B cell (primary cell): Measurements from ENCODE around the gene RIPOR1. TPM values are rescaled to one million over a fixed set of nuclear protein-coding genes. Genes with fewer than 3 reads are reported as not detected.

ENCODE experiments used
- ATAC-seq: fragments of 200-7000 bp; cut with Tn5 transposase; one replicate; pipeline ENCODE4 v1.10.0; 2021; ENCODE audit warnings: low read depth, mild to moderate bottlenecking, moderate number of reproducible peaks, moderate library complexity
- CTCF ChIA-PET: fragments of 350-600 bp; sonication (Branson Sonifier 250); formaldehyde crosslinking; loops from one replicate; lab custom pipeline; 2021; ENCODE audit warnings: antibody characterized with exemption, inconsistent platforms; lab: Charles Lee
- POLR2A ChIA-PET: fragments of 350-600 bp; sonication (Branson Sonifier 250); formaldehyde crosslinking; loops from one replicate; lab custom pipeline; 2021; ENCODE audit warnings: antibody characterized with exemption; lab: Charles Lee
- DNase-seq: peaks from one replicate; pipeline ENCODE4 v3.0.0; 2013
- H2AFZ ChIP-seq: 2 replicates; pipeline ENCODE4 v1.6.1; 2012; ENCODE audit warnings: mild to moderate bottlenecking, low read depth, low read length; ENCODE audit not compliant: insufficient read depth, poor library complexity, severe bottlenecking
- H3K27ac ChIP-seq, 2 donors: 1 replicate in 1 of 2; 2 replicates in 1 of 2; pipeline ENCODE4 v1.5.1; 2012 to 2013; ENCODE audit warnings: low read length in 2 of 2, mild to moderate bottlenecking in 2 of 2, moderate library complexity in 1 of 2
- H3K27me3 ChIP-seq, 4 experiments: fragments of 200-600 bp in 1 of 4; sonication (generic) in 1 of 4; replicated peaks in 1 of 4; 1 replicate in 2 of 4; 2 replicates in 2 of 4; pipeline versions ENCODE4 v1.6.1 to v1.7.0; 2013 to 2016; ENCODE audit warnings: low read length in 3 of 4, mild to moderate bottlenecking in 2 of 4, mixed read lengths in 1 of 4, moderate library complexity in 1 of 4; ENCODE audit not compliant: insufficient read depth in 4 of 4, control insufficient read depth in 3 of 4; ENCODE audit errors: control extremely low read depth in 1 of 4
- H3K36me3 ChIP-seq, 2 experiments: replicated peaks in 1 of 2; 1 replicate in 1 of 2; 2 replicates in 1 of 2; pipeline versions ENCODE4 v1.6.1 to v1.7.1; 2013; ENCODE audit warnings: low read length in 1 of 2; ENCODE audit not compliant: insufficient read depth in 2 of 2, control insufficient read depth in 1 of 2; ENCODE audit errors: control extremely low read depth in 1 of 2, extremely low read depth in 1 of 2
- H3K4me1 ChIP-seq, 2 donors: fragments of 200-600 bp in 1 of 2; sonication (generic) in 1 of 2; 1 replicate in 1 of 2; 2 replicates in 1 of 2; pipeline versions ENCODE4 v1.5.1 to v1.6.1; 2013 to 2017; ENCODE audit warnings: low read length in 2 of 2; ENCODE audit not compliant: control insufficient read depth in 2 of 2, insufficient read depth in 2 of 2
- H3K4me2 ChIP-seq: replicated peaks from 2 replicates; pipeline ENCODE3; 2012; ENCODE audit warnings: mild to moderate bottlenecking, low read depth, low read length; ENCODE audit not compliant: poor library complexity, severe bottlenecking
- H3K4me3 ChIP-seq, 5 experiments: fragments of 200-600 bp in 1 of 5; sonication (generic) in 1 of 5; 1 replicate in 3 of 5; 2 replicates in 2 of 5; pipeline versions ENCODE4 v1.5.1 to v1.7.0; 2011 to 2016; ENCODE audit warnings: low read length in 4 of 5, mild to moderate bottlenecking in 4 of 5, low read depth in 2 of 5, control low read depth in 1 of 5, moderate library complexity in 1 of 5; ENCODE audit not compliant: insufficient read depth in 1 of 5; ENCODE audit errors: control extremely low read depth in 1 of 5, extremely low read depth in 1 of 5
- H3K79me2 ChIP-seq: fragments of 200-600 bp; sonication (generic); one replicate; pipeline ENCODE4 v1.6.0; 2016; ENCODE audit warnings: low read length; ENCODE audit not compliant: control insufficient read depth, insufficient read depth
- H3K9ac ChIP-seq: fragments of 200-600 bp; sonication (generic); 2 replicates; pipeline ENCODE4 v1.6.1; 2017; ENCODE audit warnings: mild to moderate bottlenecking, low read length, moderate library complexity
- H3K9me3 ChIP-seq, 3 donors: one replicate each; pipeline versions ENCODE4 v1.6.1 to v1.7.1; 2013; ENCODE audit warnings: low read length in 2 of 3; ENCODE audit not compliant: control insufficient read depth in 2 of 3, insufficient read depth in 1 of 3; ENCODE audit errors: control extremely low read depth in 1 of 3
- H4K20me1 ChIP-seq: 2 replicates; pipeline ENCODE4 v1.6.0; 2012; ENCODE audit warnings: mild to moderate bottlenecking, low read length; ENCODE audit not compliant: insufficient read depth, control insufficient read depth, poor library complexity, severe bottlenecking
- H3K27ac Mint-ChIP-seq: one replicate; pipeline ENCODE4 v1.8.0; 2021; ENCODE audit warnings: mixed read lengths
- H3K27me3 Mint-ChIP-seq: one replicate; pipeline ENCODE4 v1.8.0; 2021; ENCODE audit warnings: mixed read lengths
- H3K4me1 Mint-ChIP-seq: one replicate; pipeline ENCODE4 v1.8.0; 2021; ENCODE audit warnings: mixed read lengths
- H3K4me3 Mint-ChIP-seq: one replicate; pipeline ENCODE4 v1.8.0; 2021; ENCODE audit warnings: mixed read lengths
- H3K9me3 Mint-ChIP-seq: one replicate; pipeline ENCODE4 v1.8.0; 2022; ENCODE audit warnings: mixed read lengths; ENCODE audit not compliant: insufficient read depth
- EZH2 ChIP-seq: IDR thresholded peaks from 2 replicates; pipeline ENCODE4 v1.6.1; 2012; ENCODE audit warnings: borderline replicate concordance, low read depth, mild to moderate bottlenecking, moderate library complexity, low read length; ENCODE audit not compliant: insufficient read depth, poor library complexity, severe bottlenecking
- WGBS: methylation state at CpG from one replicate; pipeline ENCODE4 v1.1.5; 2013; ENCODE audit warnings: missing lambda C conversion rate; ENCODE audit not compliant: insufficient coverage; 5-methylcytosine and 5-hydroxymethylcytosine counted together
- intact Hi-C: fragments of 100-400 bp; cut with micrococcal nuclease; formaldehyde crosslinking; loops from one replicate; pipeline ENCODE4 v1.10.0; 2022
- polyA plus RNA-seq: library from polyadenylated mRNA; depleted of rRNA; stranded (reverse); fragments of >200 nt; gene quantifications from 2 replicates; pipeline ENCODE4 v1.2.3, GENCODE V29; 2012
- total RNA-seq, 2 donors: library from RNA; stranded (reverse); fragments of 120-200 nt in 1 of 2; gene quantifications; 1 replicate in 1 of 2; 2 replicates in 1 of 2; pipeline versions ENCODE4 v1.2.3 to v1.2.4, GENCODE V29; 2013 to 2022
- TF ChIP-seq, protein P1 (sequence below): fragments of 200-600 bp; IDR thresholded peaks from one replicate; pipeline ENCODE4 v1.8.0; 2022; ENCODE audit warnings: antibody characterized with exemption, mild to moderate bottlenecking

RIPOR1 gene
- total and polyA plus RNA-seq, 2 donors (not counting 1 experiment from before 2014, with no cell fraction given), result 124 to 363 TPM

DNA sequence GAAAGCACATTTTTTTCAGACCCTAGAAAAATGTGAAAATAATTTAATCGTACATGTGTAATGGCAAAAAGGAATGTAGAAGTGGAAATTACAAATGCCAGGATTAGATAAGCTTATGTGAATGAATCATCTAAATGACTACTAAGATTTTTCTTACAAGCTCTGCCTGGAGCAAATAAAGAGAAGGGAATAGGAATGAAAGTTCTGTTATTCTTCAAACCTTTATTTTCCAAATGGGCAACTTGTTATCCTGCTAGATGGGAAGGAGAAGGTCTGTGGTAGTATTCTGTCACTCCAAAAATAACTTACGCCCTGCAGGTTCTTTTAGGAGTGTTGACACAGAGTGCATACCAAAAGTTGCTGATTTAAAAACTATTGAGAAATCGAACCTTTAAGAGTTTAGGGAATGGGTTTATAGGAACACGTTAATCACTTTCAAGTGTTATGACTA lies 43.4 kb downstream of the RIPOR1 start:
- no peaks in the 10 kb centered on the region for H3K27me3 Mint-ChIP-seq
- H4K20me1 ChIP-seq, result peaks cover 63% of the 10 kb centered on the region
- peaks cover 0 to 40% of the 10 kb centered on the region in 2 experiments for H3K36me3 ChIP-seq
- DNase-seq (no peak), ATAC-seq (no peak)
- peaks cover 14% of the 10 kb centered on the region for H3K4me1 Mint-ChIP-seq
- H3K4me1 ChIP-seq, result peaks cover 6 to 12% of the 10 kb centered on the region in 2 donors
- no peak overlapping the region for H3K27ac Mint-ChIP-seq
- H3K27me3 ChIP-seq, result no peaks in the 10 kb centered on the region
- TF ChIP-seq EZH2, result no peak
- TF ChIP-seq, protein P1, sequence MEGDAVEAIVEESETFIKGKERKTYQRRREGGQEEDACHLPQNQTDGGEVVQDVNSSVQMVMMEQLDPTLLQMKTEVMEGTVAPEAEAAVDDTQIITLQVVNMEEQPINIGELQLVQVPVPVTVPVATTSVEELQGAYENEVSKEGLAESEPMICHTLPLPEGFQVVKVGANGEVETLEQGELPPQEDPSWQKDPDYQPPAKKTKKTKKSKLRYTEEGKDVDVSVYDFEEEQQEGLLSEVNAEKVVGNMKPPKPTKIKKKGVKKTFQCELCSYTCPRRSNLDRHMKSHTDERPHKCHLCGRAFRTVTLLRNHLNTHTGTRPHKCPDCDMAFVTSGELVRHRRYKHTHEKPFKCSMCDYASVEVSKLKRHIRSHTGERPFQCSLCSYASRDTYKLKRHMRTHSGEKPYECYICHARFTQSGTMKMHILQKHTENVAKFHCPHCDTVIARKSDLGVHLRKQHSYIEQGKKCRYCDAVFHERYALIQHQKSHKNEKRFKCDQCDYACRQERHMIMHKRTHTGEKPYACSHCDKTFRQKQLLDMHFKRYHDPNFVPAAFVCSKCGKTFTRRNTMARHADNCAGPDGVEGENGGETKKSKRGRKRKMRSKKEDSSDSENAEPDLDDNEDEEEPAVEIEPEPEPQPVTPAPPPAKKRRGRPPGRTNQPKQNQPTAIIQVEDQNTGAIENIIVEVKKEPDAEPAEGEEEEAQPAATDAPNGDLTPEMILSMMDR, result no peak
- no peak overlapping the region for H3K27ac ChIP-seq
- WGBS, result 100% methylated on average over 1 of the region's 4 CpGs
- no peak overlapping the region for H2AFZ ChIP-seq
- no peak overlapping the region for H3K4me3 ChIP-seq
- H3K9me3 Mint-ChIP-seq, result no peaks in the 10 kb centered on the region
- ChIA-PET POLR2A (interaction anchor here (1.2 kb wide), 1 partner anchor 25 kb away, joined by 3 read pairs; no protein-coding TSS in a partner anchor), CTCF (interaction anchor here (0.6 to 1.7 kb wide), 8 partner anchors 9 to 100 kb away, joined by 3 to 6 read pairs (median 4); no protein-coding TSS in a partner anchor)
- no peak overlapping the region for H3K4me3 Mint-ChIP-seq
- H3K79me2 ChIP-seq, result peaks cover 98% of the 10 kb centered on the region
- H3K9ac ChIP-seq, result no peak overlapping the region
- H3K9me3 ChIP-seq, result no peaks in the 10 kb centered on the region
- intact Hi-C loops, result no loop called here
- H3K4me2 ChIP-seq, result no peak overlapping the region

GRCh38 chr16:67579686-67580085 lies 51.1 kb downstream of the RIPOR1 start:
- H3K27me3 ChIP-seq, result no peaks in the 10 kb centered on the region
- ChIA-PET POLR2A (no interaction called here), CTCF (interaction anchor here (0.9 to 1.0 kb wide), 2 partner anchors 18 to 33 kb away, joined by 4 read pairs; partner anchors contain the start of gene CTCF)
- H3K79me2 ChIP-seq, result peaks cover 89% of the 10 kb centered on the region
- no peak overlapping the region for H3K4me3 Mint-ChIP-seq
- no peak overlapping the region for H3K9ac ChIP-seq
- no peaks in the 10 kb centered on the region for H3K9me3 Mint-ChIP-seq
- peaks cover 50% of the 10 kb centered on the region for H4K20me1 ChIP-seq
- 91% methylated on average over 2 of the region's 4 CpGs for WGBS
- no peaks in the 10 kb centered on the region for H3K9me3 ChIP-seq
- no peak overlapping the region for H2AFZ ChIP-seq
- intact Hi-C loops, result no loop called here
- no peak for TF ChIP-seq EZH2
- TF ChIP-seq, protein P1, result no peak
- DNase-seq, result no peak
- peaks cover 9% of the 10 kb centered on the region for H3K4me1 Mint-ChIP-seq
- H3K4me1 ChIP-seq, result no peaks in the 10 kb centered on the region
- H3K27ac ChIP-seq, result peak overlapping the region in 1 of 2 donors; percentile 57
- H3K27me3 Mint-ChIP-seq, result no peaks in the 10 kb centered on the region
- H3K4me3 ChIP-seq, result no peak overlapping the region
- no peak for ATAC-seq
- H3K36me3 ChIP-seq, result peaks cover 0 to 33% of the 10 kb centered on the region in 2 experiments
- H3K4me2 ChIP-seq, result no peak overlapping the region
- H3K27ac Mint-ChIP-seq, result peak overlapping the region; percentile 42
